ENCODE data around the gene NOTCH3.

Gene NOTCH3

GRCh38 chr19:15125232-15126067 is 75.3 kb downstream of the NOTCH3 start:
- in situ Hi-C loops (cut with HindIII; ENCODE audit: low sequenced_read_pairs): no loop called here

- in situ Hi-C loops (cut with HindIII; ENCODE audit: low sequenced_read_pairs): no loop called here
Observed at GRCh38 chr19:15124572-15125231, 76.1 kb downstream of the NOTCH3 start.

- in situ Hi-C loops (cut with HindIII; ENCODE audit: low sequenced_read_pairs): no loop called here
Observed at GRCh38 chr19:15123900-15124299, 76.9 kb downstream of the NOTCH3 start.

- in situ Hi-C loops (cut with HindIII; ENCODE audit: low sequenced_read_pairs): no loop called here
Observed at GRCh38 chr19:15123031-15123890, 77.5 kb downstream of the NOTCH3 start.

GRCh38 chr19:15122331-15123030 is 78.3 kb downstream of the NOTCH3 start:
- in situ Hi-C loops (cut with HindIII; ENCODE audit: low sequenced_read_pairs): no loop called here

GRCh38 chr19:15120135-15121026 is 80.4 kb downstream of the NOTCH3 start:
- in situ Hi-C loops (cut with HindIII; ENCODE audit: low sequenced_read_pairs): no loop called here

- in situ Hi-C loops (cut with HindIII; ENCODE audit: low sequenced_read_pairs): no loop called here
Observed at GRCh38 chr19:15118789-15119494, 81.9 kb downstream of the NOTCH3 start.

- in situ Hi-C loops (cut with HindIII; ENCODE audit: low sequenced_read_pairs): no loop called here
Observed at GRCh38 chr19:15118248-15118647, 82.5 kb downstream of the NOTCH3 start.

GRCh38 chr19:15116856-15117255 is 83.9 kb downstream of the NOTCH3 start:
- in situ Hi-C loops (cut with HindIII; ENCODE audit: low sequenced_read_pairs): no loop called here

GRCh38 chr19:15115762-15116615 is 84.8 kb downstream of the NOTCH3 start:
- in situ Hi-C loops (cut with HindIII; ENCODE audit: low sequenced_read_pairs): no loop called here

- in situ Hi-C loops (cut with HindIII; ENCODE audit: low sequenced_read_pairs): no loop called here
Observed at GRCh38 chr19:15115080-15115479, 85.7 kb downstream of the NOTCH3 start.

- in situ Hi-C loops (cut with HindIII; ENCODE audit: low sequenced_read_pairs): no loop called here
Observed at GRCh38 chr19:15114153-15114540, 86.6 kb downstream of the NOTCH3 start.

- in situ Hi-C loops (cut with HindIII; ENCODE audit: low sequenced_read_pairs): no loop called here
Observed at GRCh38 chr19:15113245-15114152, 87.3 kb downstream of the NOTCH3 start.

- in situ Hi-C loops (cut with HindIII; ENCODE audit: low sequenced_read_pairs): no loop called here
Observed at GRCh38 chr19:15112385-15112784, 88.4 kb downstream of the NOTCH3 start.

GRCh38 chr19:15111758-15112157 is 89.0 kb downstream of the NOTCH3 start:
- in situ Hi-C loops (cut with HindIII; ENCODE audit: low sequenced_read_pairs): no loop called here

- in situ Hi-C loops (cut with HindIII; ENCODE audit: low sequenced_read_pairs): no loop called here
Observed at GRCh38 chr19:15110418-15110815, 90.4 kb downstream of the NOTCH3 start.

- in situ Hi-C loops (cut with HindIII; ENCODE audit: low sequenced_read_pairs): no loop called here
Observed at GRCh38 chr19:15109768-15110417, 90.9 kb downstream of the NOTCH3 start.
